GM21367 (cell line): ENCODE data around the gene PHKA1.
"Not testable (repeated sequence)": the region's sequence is repeated elsewhere in the genome, so short reads cannot be mapped to it uniquely, and the experiment has no call there.

ENCODE experiments used
- ATAC-seq: cut with Tn5 transposase; IDR thresholded peaks from one replicate; pipeline ENCODE4 v1.9.1; 2021; ENCODE audit not compliant: unreplicated experiment

PHKA1 gene

DNA sequence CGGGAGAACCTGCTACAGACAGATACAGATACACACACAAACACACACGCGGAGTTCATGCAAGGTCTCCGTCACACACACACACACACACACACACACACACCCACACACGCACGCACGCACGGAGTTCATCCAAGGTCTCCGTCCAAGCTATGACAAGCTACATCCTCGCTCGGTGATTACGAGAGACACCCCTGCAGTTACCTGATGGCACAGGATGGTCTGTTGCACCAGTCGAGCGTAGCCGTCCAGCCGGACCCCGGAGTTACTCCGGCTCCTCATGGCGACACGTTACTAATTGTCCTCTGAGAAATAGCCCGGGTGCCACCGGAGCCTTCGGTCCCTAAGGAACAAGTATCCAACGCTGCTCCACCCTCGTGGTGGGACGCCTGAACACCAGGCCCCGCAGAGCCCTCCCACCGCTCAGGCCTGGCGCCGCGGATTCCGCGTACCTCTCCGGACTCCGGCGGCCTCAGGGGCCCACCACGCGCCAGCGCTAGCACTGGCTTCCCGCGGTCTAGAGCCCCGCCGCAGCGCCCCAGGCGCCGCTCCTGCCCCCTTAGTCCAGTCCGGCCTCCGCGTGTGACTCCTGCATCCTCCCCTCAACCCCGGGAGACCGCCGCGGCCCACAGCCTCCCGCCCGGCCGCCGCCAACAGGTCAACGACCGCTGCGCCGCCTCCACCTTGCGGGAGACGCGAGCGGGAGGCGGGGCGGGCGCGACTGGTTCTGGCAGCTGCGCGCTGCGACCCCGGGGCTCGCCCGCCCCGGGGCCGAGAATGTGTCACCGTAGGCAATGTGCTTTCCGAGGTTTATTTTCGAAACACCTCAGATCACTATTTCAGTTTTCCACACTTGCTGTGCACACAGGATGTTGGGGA lies at the start of gene PHKA1:
TSS of gene PHKA1 (minus strand) at position 708 of the 879 bp plus-strand sequence. CDS start at position 282, 426 bp downstream.
- ATAC-seq: not testable (repeated sequence)

DNA sequence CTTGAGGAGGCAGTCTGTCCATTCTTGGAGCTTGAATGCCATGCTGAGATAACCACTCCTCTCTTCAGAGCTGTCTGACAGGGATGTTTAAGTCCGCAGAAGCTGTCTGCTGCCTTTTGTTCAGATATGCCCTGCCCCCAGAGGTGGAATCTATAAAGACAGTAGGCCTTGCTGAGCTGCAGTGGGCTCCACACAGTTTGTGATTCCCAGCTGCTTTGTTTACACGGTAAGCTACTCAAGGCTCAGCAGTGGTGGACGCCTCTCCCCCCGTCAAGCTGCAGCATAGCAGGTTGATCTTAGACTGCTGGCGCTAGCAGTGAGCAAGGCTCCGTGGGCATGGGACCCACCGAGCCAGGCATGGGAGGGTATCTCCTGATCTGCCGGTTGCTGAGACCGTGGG lies 46.3 kb upstream of the PHKA1 start:
- ATAC-seq: not testable (repeated sequence)

DNA sequence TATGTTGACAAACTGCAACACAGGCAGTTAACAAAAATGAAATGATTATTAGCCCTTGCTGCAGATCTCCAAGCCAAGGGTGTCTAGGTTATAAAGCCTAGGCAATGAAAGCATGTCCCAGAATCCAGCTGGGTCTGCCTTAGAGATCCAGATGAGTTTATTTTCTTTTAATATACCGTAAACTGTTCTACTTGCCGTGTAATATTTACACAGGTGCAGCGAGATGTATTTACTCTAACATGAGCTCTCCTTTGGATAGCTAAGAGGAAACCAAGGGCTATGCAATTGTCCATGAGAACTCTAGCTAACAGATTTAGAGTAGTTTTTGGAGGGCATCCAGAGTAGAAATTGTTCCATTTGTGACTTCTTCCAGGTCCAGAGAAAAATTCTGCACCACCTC lies 34.4 kb upstream of the PHKA1 start:
- ATAC-seq: not testable (repeated sequence)

DNA sequence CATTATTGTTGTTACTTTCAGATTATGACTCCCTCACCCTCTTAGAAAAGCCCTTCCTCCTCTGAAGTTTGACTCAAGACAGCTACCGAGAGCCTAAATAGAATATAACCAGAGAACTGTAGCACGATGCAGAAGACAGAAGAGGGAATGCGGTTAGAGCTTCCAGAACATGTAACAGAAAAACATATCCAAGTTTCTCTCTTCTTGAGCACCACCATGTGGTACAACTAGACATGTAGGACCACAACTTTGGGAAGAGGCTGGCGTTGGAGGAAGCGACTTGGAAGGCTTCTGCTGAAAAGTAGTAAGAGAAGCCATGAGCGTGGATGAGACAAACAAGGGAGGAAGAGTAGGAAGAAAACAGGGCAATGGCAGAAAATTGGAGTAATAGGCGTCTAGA lies 31.4 kb upstream of the PHKA1 start:
- not testable (repeated sequence) for ATAC-seq

DNA sequence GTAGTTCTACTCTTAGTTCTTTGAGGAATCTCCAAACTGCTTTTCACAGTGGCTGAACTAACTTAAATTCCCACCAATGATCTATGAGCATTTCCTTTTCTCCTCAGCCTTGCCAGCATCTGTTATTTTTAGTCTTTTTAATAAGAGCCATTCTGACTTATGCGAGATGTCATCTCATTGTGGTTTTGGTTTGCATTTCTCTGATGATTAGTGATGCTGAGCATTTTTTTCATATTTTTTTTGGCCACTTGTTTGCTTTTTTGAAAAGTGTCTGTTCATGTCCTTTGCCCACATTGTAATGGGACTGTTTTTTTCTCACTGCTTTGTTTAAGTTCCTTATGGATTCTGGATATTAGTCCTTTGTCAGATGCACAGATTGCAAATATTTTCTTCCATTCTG lies 21.5 kb upstream of the PHKA1 start:
- ATAC-seq: no peak

DNA sequence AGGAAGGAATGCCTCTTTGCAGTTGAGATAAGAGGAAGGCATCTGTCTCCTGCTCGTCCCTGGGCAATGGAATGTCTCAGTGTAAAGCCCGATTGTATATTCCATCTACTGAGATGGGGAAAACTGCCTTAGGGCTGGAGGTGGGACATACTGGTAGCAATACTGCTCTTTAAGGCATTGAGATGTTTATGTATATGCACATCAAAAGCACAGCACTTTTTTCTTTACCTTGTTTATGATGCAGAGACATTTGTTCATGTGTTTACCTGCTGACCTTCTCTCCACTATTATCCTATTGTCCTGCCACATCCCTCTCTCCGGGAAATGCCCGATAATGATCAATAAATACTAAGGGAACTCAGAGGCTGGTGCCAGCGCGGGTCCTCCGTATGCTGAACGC lies 19.5 kb upstream of the PHKA1 start:
- not testable (repeated sequence) for ATAC-seq

DNA sequence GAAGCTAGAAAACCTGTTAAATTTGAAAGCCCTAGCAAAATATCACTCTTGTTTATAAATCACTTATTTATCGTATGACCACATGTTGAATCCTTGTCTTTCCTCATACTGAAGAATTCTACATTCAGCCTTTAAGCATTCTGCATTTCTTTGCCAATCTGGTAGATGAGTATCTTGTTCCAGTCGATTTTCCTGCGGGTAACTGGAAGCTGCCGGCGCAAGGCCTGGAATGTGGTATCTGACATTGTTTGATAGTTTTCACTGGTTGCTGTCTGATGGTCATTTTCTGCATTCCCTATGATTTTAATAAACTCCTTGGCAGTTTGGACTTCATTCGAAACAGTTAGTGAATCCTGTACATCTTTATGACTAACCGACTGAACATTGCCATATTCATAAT lies 13.7 kb upstream of the PHKA1 start:
- ATAC-seq: no peak

DNA sequence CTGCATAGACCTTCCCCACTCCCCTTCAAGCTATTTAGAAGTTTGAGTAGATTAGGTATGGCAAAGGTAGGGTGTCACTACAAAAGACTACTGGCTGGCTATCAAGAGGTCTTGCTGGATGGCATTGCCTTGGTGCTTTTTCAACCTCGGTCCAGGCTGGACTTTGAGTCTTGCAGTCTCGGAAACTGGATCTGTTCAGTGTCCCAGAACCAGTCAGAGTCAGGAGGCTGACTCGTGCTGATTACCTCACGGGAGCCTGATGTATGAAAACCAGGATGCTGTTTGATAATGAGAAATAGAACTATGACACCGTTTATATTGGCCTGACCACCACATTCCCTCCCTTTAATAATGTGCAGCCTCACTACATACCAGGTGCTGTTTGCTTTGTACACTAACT lies 2.7 kb upstream of the PHKA1 start:
- ATAC-seq: no peak

DNA sequence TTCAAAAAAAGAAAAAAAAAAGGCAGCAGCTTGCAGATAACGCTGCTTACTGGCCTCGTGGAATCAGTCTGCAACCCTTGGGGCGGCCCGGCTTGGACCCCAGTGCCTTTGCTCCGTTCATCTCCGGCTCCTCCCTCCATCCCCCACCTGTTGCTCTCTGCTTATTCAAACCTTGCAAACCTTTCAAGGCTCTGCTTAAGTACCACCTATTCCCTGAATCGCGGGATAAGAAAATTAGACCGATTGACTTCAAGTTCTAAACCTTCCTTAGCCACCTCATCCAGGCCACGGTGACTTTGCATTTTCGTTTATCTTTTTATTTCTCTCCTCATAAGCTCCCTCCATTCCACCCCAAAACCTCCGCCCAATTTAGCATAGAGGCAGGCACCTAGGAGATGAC lies 1.4 kb upstream of the PHKA1 start:
- no peak for ATAC-seq

DNA sequence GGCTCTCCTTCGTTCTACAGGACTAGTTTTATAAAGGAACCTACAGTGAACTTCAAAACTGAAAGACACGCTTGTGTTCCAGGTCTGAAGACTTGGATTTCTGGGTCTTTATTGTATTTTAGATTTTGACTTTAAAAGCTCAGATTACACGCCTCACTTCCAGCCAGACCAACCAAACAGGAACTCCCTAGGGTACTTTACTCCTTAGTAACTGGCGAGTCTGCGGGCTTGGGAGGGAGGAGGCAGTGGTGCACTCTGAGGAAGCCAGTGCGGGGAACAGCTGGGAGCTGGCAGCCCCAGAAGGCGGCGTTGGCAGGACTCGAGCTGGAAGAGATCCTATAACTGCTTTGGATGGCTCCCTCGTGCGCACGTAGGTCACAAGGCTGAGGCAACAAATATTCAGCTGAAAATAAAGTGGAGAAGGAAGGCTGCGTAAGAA lies 391 bp upstream of the PHKA1 start:
- no peak for ATAC-seq

DNA sequence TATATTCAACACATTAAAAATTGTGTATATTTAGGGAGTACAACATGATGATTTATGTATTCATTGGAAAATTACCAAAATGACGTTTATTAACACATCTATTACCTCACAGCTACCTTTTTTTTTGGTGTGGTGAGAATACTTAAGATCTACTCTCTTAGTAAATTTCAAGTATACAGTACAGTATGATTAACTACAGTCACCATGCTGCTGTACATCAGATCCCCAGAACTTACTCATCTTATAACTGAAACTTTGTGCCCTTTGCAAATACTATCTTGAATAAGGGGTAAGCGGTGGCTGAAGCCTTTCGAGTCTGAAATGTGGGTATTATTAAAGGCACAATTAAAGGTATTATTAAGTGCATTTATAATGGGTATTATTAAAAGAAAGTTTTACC lies 976 bp downstream of the PHKA1 start:
- no peak for ATAC-seq

DNA sequence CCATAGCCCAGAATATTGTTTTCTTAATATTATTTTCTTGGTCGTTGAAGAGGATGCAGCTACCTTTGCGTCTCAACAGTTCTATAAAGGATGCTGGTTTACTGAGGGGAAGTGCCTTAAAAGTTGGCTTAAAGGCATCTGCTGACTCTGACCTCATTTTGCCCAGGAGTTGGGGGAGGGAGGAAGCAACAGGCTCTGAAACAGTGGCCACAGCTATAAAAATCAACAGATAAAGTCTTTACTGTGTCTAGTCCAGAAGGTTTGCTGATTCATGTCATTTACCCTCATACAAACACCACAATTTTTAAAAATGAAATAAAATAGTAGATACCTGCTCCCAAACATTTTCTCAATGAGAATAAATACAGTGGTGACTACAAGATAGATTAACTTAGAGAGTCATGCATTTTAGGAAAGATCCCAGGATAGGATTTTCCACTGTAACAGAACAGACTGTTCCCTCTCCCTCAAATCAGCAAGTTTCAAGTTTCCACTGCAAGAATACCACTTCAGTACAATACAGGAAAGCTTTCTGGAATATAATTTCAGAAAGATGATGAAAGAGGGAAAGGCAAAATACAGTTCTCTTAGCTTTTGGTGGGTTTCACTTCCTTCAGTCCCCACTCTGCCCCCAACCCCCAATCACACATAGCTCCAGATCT lies 1.9 kb downstream of the PHKA1 start:
- no peak for ATAC-seq

DNA sequence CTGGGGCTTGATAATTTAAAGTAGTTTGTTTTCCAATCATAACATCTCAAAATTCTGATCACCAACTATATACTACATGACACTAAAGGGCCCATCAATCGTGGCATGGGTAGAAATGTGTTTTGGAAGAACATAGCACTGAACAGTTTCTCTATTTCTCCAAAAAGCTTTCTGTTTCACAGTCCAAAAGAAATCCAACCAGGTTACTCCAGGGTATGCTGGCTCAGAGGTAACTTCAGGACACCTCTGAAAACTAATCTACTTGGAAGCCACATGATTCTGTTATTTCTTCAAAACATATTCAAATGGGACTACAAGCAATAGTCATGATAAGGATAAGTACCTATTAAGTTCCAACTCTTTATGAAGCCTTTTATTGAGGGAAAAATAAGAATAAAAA lies 8.3 kb downstream of the PHKA1 start:
- no peak for ATAC-seq

DNA sequence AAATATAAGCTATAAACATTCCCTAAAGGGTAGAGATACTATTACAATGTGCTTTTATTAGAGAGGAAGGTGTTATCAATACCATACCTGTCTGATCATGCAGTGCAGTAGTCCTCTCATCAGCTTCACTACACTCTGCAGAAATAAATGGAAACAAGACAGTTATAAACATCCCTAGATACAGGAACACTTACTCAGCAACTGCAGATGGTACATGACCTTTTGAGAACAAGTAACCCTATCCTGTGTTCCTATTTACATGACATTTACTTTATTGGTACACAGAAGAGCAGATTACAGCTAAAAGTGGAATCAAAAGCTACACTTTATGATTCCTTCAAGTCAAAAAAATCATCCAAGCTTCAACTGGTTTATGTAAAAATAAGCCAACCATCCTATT lies 9.0 kb downstream of the PHKA1 start:
- ATAC-seq: no peak

DNA sequence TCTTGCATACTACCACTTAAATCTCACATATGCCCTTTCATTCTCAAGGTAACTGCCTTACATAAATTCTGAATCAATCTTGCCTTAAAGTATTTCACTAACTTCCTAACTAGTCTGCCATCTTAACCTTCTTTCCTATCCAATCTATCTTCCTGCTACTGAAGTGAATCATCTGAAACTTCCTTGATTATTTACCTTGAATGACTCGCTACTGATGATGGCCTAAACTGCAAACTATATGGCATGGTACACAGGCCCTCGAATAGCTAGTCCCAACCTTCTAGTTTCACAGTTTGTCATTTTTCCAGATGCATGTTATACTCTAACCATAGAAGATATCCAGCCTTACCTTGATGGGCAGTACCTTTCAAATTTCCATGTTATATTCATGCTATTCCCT lies 19.9 kb downstream of the PHKA1 start:
- ATAC-seq: no peak

DNA sequence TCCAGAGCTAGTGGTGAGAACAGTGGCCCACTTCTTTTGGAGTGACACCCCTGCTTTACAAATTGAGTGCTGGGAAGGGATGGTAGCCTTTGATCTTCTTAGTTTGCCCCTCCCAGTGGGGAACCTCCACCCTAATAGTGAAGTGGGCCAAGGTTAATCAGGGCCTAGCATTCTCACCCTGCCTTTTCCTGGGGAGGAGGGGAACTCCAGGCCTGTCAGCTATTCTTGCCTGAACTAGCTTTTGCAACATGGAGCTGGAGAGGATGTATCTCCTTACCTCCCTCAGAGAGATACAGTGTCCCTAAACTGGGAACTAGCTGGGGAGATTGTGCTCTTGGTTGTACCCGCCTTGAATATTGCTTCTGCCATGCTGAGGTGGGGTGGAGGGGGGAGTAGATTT lies 20.6 kb downstream of the PHKA1 start:
- no peak for ATAC-seq

DNA sequence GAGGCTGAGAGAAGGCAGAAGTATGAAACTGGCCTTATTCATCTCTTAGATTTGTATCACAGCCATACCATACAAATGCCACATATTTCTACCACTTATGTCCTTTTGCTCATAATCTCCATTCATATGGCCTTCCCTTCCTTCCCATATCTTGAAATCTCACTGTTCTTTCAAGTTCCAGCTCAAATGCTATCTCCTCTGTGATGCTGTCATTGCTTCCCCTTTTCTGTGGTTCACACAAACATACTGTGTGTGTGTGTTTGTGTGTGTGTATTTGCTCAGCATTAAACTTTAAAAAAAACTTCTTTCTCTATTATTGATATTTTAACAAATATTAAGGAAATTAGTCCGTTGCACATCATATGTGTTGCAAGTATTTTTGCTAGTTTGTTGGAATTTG lies 26.7 kb downstream of the PHKA1 start:
- ATAC-seq: no peak

DNA sequence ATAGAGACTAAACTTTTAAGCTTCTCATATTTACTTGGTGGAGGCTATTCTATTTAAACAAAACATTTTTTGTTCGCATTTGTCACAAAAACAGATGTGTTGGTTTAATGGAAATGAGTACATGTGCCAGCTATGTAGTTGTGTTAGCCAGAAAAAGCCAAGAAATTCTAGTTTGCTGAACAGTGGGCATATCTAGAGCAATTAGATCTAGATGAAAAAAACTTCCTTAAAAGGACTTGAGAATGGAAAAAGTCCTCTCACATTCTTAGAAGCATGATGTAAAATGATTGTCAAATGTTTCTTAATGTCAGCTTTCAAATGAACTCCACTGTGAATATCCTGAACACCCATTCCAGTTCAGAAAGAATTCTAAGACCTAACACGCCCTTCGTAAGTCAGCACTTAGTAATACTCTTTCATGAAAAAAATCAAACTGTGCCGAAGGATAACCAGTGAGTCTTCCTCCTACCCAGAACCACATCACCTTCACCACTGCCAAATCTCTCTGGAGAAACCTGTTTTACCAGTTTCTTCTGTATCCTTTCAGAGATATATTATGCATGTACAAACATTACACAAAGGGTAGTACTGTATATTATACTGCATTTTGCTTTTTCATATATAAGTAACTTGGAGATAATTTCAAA lies 28.2 kb downstream of the PHKA1 start:
- ATAC-seq: no peak

DNA sequence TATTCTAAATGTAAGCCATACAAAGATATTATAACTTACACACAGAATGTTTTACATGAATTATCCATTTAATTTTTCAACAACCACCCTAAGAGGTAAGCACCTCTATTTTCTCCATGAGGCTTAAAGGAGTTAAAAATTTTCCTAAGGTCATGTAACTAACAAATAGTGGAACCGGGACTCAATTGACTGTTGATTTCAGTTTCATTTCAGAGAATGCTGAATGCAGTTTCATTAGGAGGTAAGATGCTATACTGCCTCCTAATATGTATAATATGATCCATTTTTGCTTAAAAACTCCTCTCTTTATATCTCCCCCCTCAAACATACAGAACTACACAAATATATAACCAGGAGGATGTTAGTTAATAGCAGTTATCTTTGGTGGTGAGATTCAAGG lies 29.1 kb downstream of the PHKA1 start:
- ATAC-seq: no peak

DNA sequence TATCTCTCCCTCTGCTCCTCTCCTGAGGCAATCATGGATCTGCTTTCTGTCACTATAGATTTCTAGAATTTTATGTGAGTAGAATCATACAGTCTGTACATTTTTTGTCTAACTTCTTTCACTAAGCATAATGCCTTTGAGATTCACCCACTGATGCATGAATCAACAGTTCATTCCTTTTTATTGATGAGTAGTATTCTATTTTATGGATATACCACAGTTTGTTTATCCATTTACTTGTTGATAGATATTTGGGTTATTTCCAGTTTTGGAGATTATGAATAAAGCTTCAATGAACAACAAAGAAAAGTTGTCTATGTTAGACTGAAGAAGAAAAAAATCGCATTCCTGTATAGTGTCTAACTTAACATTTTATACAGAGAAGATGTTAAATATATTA lies 30.5 kb downstream of the PHKA1 start:
- ATAC-seq: no peak

DNA sequence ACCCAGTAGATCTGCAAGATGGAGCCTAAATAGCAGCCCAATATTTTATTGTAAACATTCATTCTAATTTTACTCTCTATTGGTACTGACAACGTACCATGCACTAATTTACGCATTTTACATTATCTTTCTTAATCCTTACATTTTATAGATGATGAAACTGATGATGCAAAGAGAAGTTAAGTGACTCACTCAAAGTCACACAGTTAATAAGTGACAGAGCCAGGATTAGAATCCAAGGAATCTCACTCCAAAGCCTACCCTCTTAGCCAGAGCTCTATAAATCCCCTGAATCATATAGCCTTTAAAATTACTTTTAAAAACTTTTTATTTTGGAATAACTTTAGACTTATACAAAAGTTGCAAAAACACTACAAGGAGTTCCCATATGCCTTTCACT lies 37.6 kb downstream of the PHKA1 start:
- no peak for ATAC-seq

DNA sequence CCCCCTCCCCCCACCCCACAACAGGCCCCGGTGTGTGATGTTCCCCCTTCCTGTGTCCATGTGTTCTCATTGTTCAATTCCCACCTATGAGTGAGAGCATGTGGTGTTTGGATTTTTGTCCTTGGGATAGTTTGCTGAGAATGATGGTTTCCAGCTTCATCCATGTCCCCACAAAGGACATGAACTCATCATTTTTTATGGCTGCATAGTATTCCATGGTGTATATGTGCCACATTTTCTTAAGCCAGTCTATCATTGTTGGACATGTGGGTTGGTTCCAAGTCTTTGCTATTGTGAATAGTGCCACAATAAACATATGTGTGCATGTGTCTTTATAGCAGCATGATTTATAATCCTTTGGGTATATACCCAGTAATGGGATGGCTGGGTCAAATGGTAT lies 40.2 kb downstream of the PHKA1 start:
- not testable (repeated sequence) for ATAC-seq
